ENCODE measurements around the gene EMC1.

GRCh38 chr1:19166066-19166465 lies 85.3 kb downstream of the EMC1 start:
- TF ChIP-seq CTCF (IDR thresholded peaks at IDR 0.05) (no peak), EZH2 (IDR thresholded peaks at IDR 0.05; ENCODE audit: borderline replicate concordance, insufficient read depth, low read depth, low read length, poor library complexity, severe bottlenecking) (no peak)

All from B cell (primary cell).